Measurements from ENCODE around the gene NREP.

Gene NREP

DNA sequence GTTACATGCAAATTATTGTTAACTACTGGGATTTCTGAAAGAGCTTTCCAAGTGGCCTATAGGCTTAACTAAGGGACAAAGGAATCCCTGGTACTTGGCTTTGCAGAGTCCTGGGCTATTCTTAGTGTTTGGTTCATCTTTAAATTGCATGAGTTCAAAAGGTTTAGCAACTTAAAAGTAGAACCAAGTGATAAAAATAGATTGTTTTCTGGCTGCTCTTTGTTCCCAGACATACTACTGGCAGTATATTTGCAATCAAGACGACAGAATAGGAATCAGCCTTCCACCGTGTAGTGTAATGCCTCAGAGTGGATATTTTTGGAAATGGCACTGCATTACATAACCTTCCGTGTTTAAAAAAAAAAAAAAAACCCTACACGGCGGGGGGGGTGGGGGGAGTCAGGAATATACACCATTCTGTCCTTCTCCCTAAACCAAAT is 1.0 kb downstream of the NREP start:
- peak overlapping the region; percentile 82 for H3K4me3 ChIP-seq (replicated peaks; ENCODE audit: low read depth, low read length)
- TF ChIP-seq, protein P1, sequence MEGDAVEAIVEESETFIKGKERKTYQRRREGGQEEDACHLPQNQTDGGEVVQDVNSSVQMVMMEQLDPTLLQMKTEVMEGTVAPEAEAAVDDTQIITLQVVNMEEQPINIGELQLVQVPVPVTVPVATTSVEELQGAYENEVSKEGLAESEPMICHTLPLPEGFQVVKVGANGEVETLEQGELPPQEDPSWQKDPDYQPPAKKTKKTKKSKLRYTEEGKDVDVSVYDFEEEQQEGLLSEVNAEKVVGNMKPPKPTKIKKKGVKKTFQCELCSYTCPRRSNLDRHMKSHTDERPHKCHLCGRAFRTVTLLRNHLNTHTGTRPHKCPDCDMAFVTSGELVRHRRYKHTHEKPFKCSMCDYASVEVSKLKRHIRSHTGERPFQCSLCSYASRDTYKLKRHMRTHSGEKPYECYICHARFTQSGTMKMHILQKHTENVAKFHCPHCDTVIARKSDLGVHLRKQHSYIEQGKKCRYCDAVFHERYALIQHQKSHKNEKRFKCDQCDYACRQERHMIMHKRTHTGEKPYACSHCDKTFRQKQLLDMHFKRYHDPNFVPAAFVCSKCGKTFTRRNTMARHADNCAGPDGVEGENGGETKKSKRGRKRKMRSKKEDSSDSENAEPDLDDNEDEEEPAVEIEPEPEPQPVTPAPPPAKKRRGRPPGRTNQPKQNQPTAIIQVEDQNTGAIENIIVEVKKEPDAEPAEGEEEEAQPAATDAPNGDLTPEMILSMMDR (IDR thresholded peaks at IDR 0.05; ENCODE audit: low read length, missing control alignments): peak; percentile 8
- peak; percentile 71 for DNase-seq (ENCODE audit: low read depth)

DNA sequence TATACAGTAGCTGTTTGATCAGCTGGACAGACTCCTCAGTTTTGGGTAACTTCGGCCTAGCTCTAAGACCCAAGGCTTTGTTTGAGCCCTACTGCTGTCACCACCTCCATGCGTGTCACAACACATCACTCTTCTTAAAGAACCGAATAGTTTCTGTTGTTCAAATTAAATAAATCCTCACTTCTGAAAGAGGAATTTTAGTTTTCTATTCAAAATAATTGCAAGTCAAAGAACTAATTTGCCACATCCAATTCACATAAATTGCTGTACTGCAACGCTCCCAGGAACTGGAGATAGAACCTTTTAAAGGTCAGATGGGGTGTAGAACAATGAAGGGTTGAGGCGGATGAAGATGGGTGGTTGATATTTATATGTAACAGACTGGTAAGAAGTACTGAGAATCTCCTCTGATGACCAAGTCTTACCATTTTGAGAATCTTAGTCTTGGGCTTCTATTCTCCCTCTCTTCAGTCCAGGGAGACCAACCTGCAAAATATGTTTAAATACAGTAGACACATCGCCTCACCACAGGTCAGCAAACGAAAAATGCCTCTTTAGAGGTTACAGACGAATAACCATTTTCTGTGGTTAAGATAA is 1.6 kb downstream of the NREP start:
- H3K4me3 ChIP-seq (replicated peaks; ENCODE audit: low read depth, low read length): peak overlapping the region; percentile 82
- no peak for DNase-seq (ENCODE audit: low read depth)
- TF ChIP-seq, protein P1 (IDR thresholded peaks at IDR 0.05; ENCODE audit: low read length, missing control alignments): no peak

DNA sequence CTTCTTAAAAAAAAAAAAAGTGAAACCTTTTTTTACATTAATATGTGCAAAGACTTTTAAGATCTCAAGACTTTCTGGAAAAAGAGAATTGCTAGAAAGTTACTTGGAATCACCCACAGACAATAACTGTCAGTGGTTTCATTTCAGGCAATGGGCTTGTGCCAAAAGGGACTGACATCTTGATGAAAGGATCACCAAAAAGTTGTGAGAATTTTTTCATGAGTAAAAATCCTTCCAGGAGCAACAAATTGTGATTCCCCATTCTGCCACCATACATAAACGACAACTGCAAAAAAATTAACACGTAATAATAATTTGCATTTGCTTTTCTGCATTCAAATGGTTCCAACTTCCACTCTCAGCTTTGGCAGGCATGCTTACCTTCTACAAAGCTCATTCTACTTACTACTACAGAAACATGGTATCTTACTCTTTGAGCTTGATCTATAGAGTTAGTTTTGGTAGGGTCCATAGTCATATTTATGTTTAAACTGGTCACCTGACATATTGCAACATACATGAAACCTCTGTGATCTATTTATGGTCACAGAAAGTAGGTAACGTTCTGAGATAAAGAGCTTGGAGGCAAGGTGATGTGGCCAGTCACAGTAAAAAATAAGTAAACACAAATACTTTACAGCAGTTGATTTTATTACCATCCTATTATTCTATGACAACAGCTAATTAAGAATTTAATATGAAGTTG is 3.0 kb downstream of the NREP start:
- TF ChIP-seq, protein P1 (IDR thresholded peaks at IDR 0.05; ENCODE audit: low read length, missing control alignments): no peak
- DNase-seq (ENCODE audit: low read depth): no peak
- H3K4me3 ChIP-seq (replicated peaks; ENCODE audit: low read depth, low read length): no peak overlapping the region

DNA sequence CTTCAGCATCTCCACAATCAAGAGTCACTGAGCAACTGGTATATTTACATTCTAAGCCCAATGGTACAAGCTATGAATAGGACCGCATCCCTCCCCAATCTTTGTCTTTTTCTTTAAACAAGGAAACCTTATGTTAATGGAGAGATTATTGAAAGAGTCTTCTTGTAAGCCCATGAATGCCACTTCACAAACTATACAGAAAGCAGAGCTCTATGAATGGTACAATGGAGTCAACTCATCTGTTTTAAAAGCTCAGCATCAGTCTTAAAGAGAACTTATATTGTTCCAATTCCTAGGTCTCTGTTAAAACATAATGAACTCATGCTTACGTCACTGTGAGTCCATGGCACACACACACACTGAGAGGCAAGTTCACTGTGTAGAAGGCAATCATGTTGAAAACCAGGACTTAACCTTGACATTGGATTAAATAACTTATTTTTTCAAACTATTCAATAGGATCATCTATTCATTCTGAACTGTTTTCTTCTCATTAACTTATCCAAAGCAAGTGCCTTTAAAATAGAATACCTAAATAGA is 4.5 kb downstream of the NREP start:
- H3K4me3 ChIP-seq (replicated peaks; ENCODE audit: low read depth, low read length): no peak overlapping the region
- no peak for DNase-seq (ENCODE audit: low read depth)
- TF ChIP-seq, protein P1 (IDR thresholded peaks at IDR 0.05; ENCODE audit: low read length, missing control alignments): no peak

DNA sequence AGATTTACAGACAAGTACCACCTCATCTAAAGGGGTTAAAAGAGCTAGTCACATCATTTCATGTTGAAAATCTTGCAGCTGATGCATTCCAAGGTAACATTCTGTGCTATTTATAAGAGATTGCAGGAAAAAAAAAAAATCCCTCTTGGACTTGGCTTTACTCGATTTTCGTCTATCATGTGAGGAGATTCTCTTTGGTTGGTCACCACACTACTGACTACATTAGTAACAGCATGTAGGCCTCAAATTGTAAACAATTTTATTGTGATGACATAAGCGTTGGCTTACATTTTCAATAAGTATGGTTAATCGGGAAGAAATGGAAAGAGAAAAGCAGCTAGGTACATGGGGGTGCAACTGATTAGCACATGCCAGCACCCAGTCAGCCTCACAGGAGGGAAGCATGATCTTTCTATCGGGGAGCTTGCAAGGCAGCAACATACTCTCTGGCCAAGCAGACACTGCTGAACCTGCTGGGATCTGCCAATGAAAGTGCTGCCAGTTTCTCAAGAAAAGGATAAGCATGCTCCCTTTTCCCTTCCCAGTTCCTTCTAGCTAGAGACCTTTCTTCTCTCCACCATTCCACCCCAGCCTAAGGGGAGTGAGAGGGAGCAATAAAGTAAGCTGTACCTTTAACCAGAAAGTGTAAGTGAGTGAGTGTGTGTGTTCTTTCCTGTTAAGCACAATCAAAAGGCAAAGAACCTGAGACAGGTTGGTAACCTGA is 7.5 kb downstream of the NREP start:
- TF ChIP-seq, protein P1 (IDR thresholded peaks at IDR 0.05; ENCODE audit: low read length, missing control alignments): no peak
- DNase-seq (ENCODE audit: low read depth): no peak
- H3K4me3 ChIP-seq (replicated peaks; ENCODE audit: low read depth, low read length): no peak overlapping the region

DNA sequence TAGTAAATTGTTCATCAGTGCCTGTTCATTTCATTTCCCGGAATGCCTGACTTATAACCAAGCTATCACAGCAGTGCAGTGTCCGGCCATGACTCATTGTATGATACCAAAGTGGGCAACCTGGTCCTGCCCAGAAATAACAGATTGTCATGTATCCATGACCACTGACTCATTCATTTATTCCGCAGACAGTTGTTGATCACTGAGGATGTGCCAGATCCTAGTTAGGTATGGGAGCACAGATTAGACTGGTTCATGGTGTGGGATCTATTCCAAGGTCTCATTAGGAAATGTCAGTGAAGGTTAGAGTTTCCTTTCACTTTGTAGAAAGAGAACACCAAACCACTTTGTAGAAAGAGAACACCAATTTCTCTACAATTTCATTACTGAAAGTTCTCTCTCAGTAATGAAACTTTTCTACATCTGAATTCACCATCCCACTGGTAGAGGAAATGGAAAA is 8.7 kb downstream of the NREP start:
- no peak overlapping the region for H3K4me3 ChIP-seq (replicated peaks; ENCODE audit: low read depth, low read length)
- DNase-seq (ENCODE audit: low read depth): peak; percentile 77
- TF ChIP-seq, protein P1 (IDR thresholded peaks at IDR 0.05; ENCODE audit: low read length, missing control alignments): no peak
